GM23248 (cell line): Measurements from ENCODE around the gene CREB3L2. TPM values are rescaled to one million over a fixed set of nuclear protein-coding genes. Genes with fewer than 3 reads are reported as not detected.

Experiments used
- DNase-seq: peaks from one replicate; pipeline ENCODE4 v3.0.0-alpha.2; 2015
- H2AFZ ChIP-seq: fragments of 200-600 bp; sonication (generic); 2 replicates; pipeline ENCODE4 v1.6.1; 2016; ENCODE audit warnings: antibody characterized with exemption
- H3F3A ChIP-seq: fragments of 200-600 bp; sonication (generic); 2 replicates; pipeline ENCODE4 v1.6.1; 2016; ENCODE audit warnings: mild to moderate bottlenecking, antibody characterized with exemption, mixed run types; ENCODE audit not compliant: insufficient read depth
- H3K27ac ChIP-seq: fragments of 200-600 bp; sonication (generic); 2 replicates; pipeline ENCODE4 v1.5.1; 2016; ENCODE audit warnings: mild to moderate bottlenecking
- H3K27me3 ChIP-seq: fragments of 200-600 bp; sonication (generic); replicated peaks from 2 replicates; pipeline ENCODE4 v1.6.1; 2016; ENCODE audit warnings: mild to moderate bottlenecking; ENCODE audit not compliant: insufficient read depth
- H3K36me3 ChIP-seq: fragments of 200-600 bp; sonication (generic); 2 replicates; pipeline ENCODE4 v1.6.1; 2016; ENCODE audit warnings: low read depth, mild to moderate bottlenecking
- H3K4me1 ChIP-seq: fragments of 200-600 bp; sonication (generic); 2 replicates; pipeline ENCODE4 v1.6.1; 2016; ENCODE audit warnings: mild to moderate bottlenecking; ENCODE audit not compliant: insufficient read depth
- H3K4me2 ChIP-seq: fragments of 200-600 bp; sonication (generic); one replicate; pipeline ENCODE4 v1.6.1; 2016; ENCODE audit warnings: mild to moderate bottlenecking; ENCODE audit not compliant: unreplicated experiment
- H3K4me3 ChIP-seq: fragments of 200-600 bp; sonication (generic); 2 replicates; pipeline ENCODE4 v1.5.1; 2016; ENCODE audit warnings: mild to moderate bottlenecking
- H3K79me2 ChIP-seq: fragments of 200-600 bp; sonication (generic); 2 replicates; pipeline ENCODE4 v1.6.1; 2016; ENCODE audit warnings: mild to moderate bottlenecking; ENCODE audit not compliant: insufficient read depth
- H3K9ac ChIP-seq: fragments of 200-600 bp; sonication (generic); 2 replicates; pipeline ENCODE4 v1.6.1; 2016; ENCODE audit warnings: mild to moderate bottlenecking
- H3K9me2 ChIP-seq: fragments of 200-600 bp; sonication (generic); 2 replicates; pipeline ENCODE4 v1.6.1; 2016; ENCODE audit warnings: mixed run types, mild to moderate bottlenecking, moderate library complexity; ENCODE audit not compliant: insufficient read depth
- H3K9me3 ChIP-seq: fragments of 200-600 bp; sonication (generic); one replicate; pipeline ENCODE4 v1.6.1; 2017; ENCODE audit warnings: low read depth
- H4K20me1 ChIP-seq: fragments of 200-600 bp; sonication (generic); 2 replicates; pipeline ENCODE4 v1.6.0; 2016; ENCODE audit not compliant: insufficient read depth
- EZH2 ChIP-seq: fragments of 200-600 bp; sonication (generic); IDR thresholded peaks from 2 replicates; pipeline ENCODE4 v1.6.1; 2018; ENCODE audit warnings: antibody characterized with exemption, mild to moderate bottlenecking; ENCODE audit not compliant: insufficient read depth, poor library complexity, severe bottlenecking
- EZH2phosphoT487 ChIP-seq: fragments of 200-600 bp; sonication (generic); IDR thresholded peaks from 2 replicates; pipeline ENCODE4 v1.6.1; 2018; ENCODE audit warnings: antibody characterized with exemption, moderate library complexity, mild to moderate bottlenecking, low read depth; ENCODE audit not compliant: insufficient read depth
- WGBS, 2 experiments: methylation state at CpG; one replicate each; pipeline ENCODE4 v1.1.6; 2015 to 2017; ENCODE audit warnings: low lambda C conversion rate in 2 of 2, low coverage in 1 of 2; ENCODE audit errors: missing lambda C conversion rate in 2 of 2; 5-methylcytosine and 5-hydroxymethylcytosine counted together
- in situ Hi-C: fragments of 300-500 bp; cut with MboI; formaldehyde crosslinking; loops from 2 replicates; pipeline ENCODE4 v1.15.0; 2020
- polyA plus RNA-seq: library from polyadenylated mRNA; unstranded; fragments of >200 nt; fragmentation: Nextera tagmentation; extraction: Ambion mirVana; gene quantifications from 2 replicates; pipeline ENCODE4 v1.2.1, GENCODE V29; 2016
- total RNA-seq: library from RNA; depleted of rRNA; stranded (reverse); fragments of >200 nt; shearing (Covaris generic); gene quantifications from 2 replicates; pipeline ENCODE4 v1.2.3, GENCODE V29; 2014

CREB3L2 gene
- total and polyA plus RNA-seq, 2 experiments from 2014 or later, result 43.7 to 53.7 TPM

- H3K27ac ChIP-seq, result peak overlapping the region; percentile 84
- H3K4me2 ChIP-seq, result peak overlapping the region; percentile 77
- H3K36me3 ChIP-seq, result no peaks in the 10 kb centered on the region
- H3K4me1 ChIP-seq, result peaks cover 83% of the 10 kb centered on the region
- no peak overlapping the region for H2AFZ ChIP-seq
- H3K79me2 ChIP-seq, result peaks cover 94% of the 10 kb centered on the region
- H3K9me3 ChIP-seq, result no peaks in the 10 kb centered on the region
- peaks cover 72% of the 10 kb centered on the region for H3F3A ChIP-seq
- 20 to 24% methylated on average over 11 of the region's 11 CpGs for whole genome bisulfite sequencing, 2 experiments
- no peaks in the 10 kb centered on the region for H4K20me1 ChIP-seq
- peak overlapping the region; percentile 50 for H3K4me3 ChIP-seq
- TF ChIP-seq EZH2phosphoT487 (no peak), EZH2 (no peak)
- in situ Hi-C loops, result no loop called here
- H3K9ac ChIP-seq, result peak overlapping the region; percentile 65
- DNase-seq, result peak; percentile 76
- no peaks in the 10 kb centered on the region for H3K9me2 ChIP-seq
- no peaks in the 10 kb centered on the region for H3K27me3 ChIP-seq
Measured at GRCh38 chr7:137933270-137934017, 68.4 kb downstream of the CREB3L2 start.

GRCh38 chr7:137932881-137933269, 69.0 kb downstream of the CREB3L2 start:
- in situ Hi-C loops, result no loop called here
- Histone ChIP-seq H3K9me3 (no peaks in the 10 kb centered on the region), H3K4me3 (peak overlapping the region; percentile 50), H3K27me3 (no peaks in the 10 kb centered on the region), H3K36me3 (no peaks in the 10 kb centered on the region), H4K20me1 (no peaks in the 10 kb centered on the region), H3K27ac (peak overlapping the region; percentile 84), H3K79me2 (peaks cover 94% of the 10 kb centered on the region), H2AFZ (no peak overlapping the region), H3K9ac (peak overlapping the region; percentile 65), H3K9me2 (no peaks in the 10 kb centered on the region), H3F3A (peaks cover 72% of the 10 kb centered on the region), H3K4me1 (peaks cover 83% of the 10 kb centered on the region), H3K4me2 (peak overlapping the region; percentile 77)
- TF ChIP-seq EZH2phosphoT487, result 0 out of 2 replicates have a peak, but pooled peaks have one; percentile 46
- no peak for TF ChIP-seq EZH2
- DNase-seq, result peak; percentile 90
- WGBS, 2 experiments, result 1 to 2% methylated on average over 5 of the region's 5 CpGs

GRCh38 chr7:137931823-137932222, 70.1 kb downstream of the CREB3L2 start:
- TF ChIP-seq EZH2, result no peak
- TF ChIP-seq EZH2phosphoT487, result no peak
- H3F3A ChIP-seq, result peaks cover 72% of the 10 kb centered on the region
- H3K9me2 ChIP-seq, result no peaks in the 10 kb centered on the region
- H2AFZ ChIP-seq, result no peak overlapping the region
- peak overlapping the region; percentile 50 for H3K4me3 ChIP-seq
- H3K9ac ChIP-seq, result peak overlapping the region; percentile 65; the same call in 1 of the 2 replicates
- WGBS, 2 experiments, result 75 to 83% methylated on average over 2 of the region's 2 CpGs
- peaks cover 94% of the 10 kb centered on the region for H3K79me2 ChIP-seq
- peaks cover 1% of the 10 kb centered on the region for H3K36me3 ChIP-seq
- H3K9me3 ChIP-seq, result no peaks in the 10 kb centered on the region
- no peaks in the 10 kb centered on the region for H4K20me1 ChIP-seq
- peak overlapping the region; percentile 84 for H3K27ac ChIP-seq
- no peak for DNase-seq
- H3K27me3 ChIP-seq, result no peaks in the 10 kb centered on the region
- peaks cover 75% of the 10 kb centered on the region for H3K4me1 ChIP-seq
- in situ Hi-C loops, result no loop called here
- H3K4me2 ChIP-seq, result peak overlapping the region; percentile 77

GRCh38 chr7:137930581-137930980, 71.3 kb downstream of the CREB3L2 start:
- no peaks in the 10 kb centered on the region for H3K27me3 ChIP-seq
- TF ChIP-seq EZH2 (no peak), EZH2phosphoT487 (no peak)
- H3K9me2 ChIP-seq, result no peaks in the 10 kb centered on the region
- H3K4me1 ChIP-seq, result peaks cover 66% of the 10 kb centered on the region
- H4K20me1 ChIP-seq, result no peaks in the 10 kb centered on the region
- peaks cover 65% of the 10 kb centered on the region for H3F3A ChIP-seq
- H3K4me3 ChIP-seq, result 0 out of 2 replicates have a peak overlapping the region, but pooled peaks have one; percentile 26
- H3K79me2 ChIP-seq, result peaks cover 94% of the 10 kb centered on the region
- DNase-seq, result peak; percentile 94
- H3K9ac ChIP-seq, result peak overlapping the region; percentile 57; the same call in 1 of the 2 replicates
- no peaks in the 10 kb centered on the region for H3K9me3 ChIP-seq
- peaks cover 12% of the 10 kb centered on the region for H3K36me3 ChIP-seq
- no peak overlapping the region for H2AFZ ChIP-seq
- H3K4me2 ChIP-seq, result peak overlapping the region; percentile 51
- in situ Hi-C loops, result no loop called here
- H3K27ac ChIP-seq, result peak overlapping the region; percentile 84
- 37 to 51% methylated on average over 2 of the region's 2 CpGs for WGBS, 2 experiments
